Loucy (cell line): ENCODE data around the gene TMCO2.

Experiments used
- H2AFZ ChIP-seq: fragments of 200-600 bp; sonication (generic); 2 replicates; pipeline ENCODE4 v1.6.0; 2016; ENCODE audit warnings: antibody characterized with exemption, mild to moderate bottlenecking, low read length, moderate library complexity
- H3F3A ChIP-seq: fragments of 200-600 bp; 2 replicates; pipeline ENCODE4 v1.6.0; 2016; ENCODE audit warnings: antibody characterized with exemption, low read depth, mild to moderate bottlenecking
- H3K27me3 ChIP-seq: fragments of 200-600 bp; sonication (generic); 2 replicates; pipeline ENCODE4 v1.6.1; 2014; ENCODE audit warnings: low read length, mild to moderate bottlenecking; ENCODE audit not compliant: insufficient read depth, poor library complexity, severe bottlenecking
- H3K36me3 ChIP-seq: fragments of 200-600 bp; sonication (generic); 2 replicates; pipeline ENCODE4 v1.6.1; 2016; ENCODE audit warnings: low read length; ENCODE audit not compliant: insufficient read depth
- H3K4me1 ChIP-seq: fragments of 200-600 bp; sonication (generic); 2 replicates; pipeline ENCODE4 v1.5.1; 2014; ENCODE audit warnings: low read length, mild to moderate bottlenecking; ENCODE audit not compliant: insufficient read depth, poor library complexity, severe bottlenecking
- H3K4me2 ChIP-seq: fragments of 200-600 bp; sonication (generic); 2 replicates; pipeline ENCODE4 v1.6.0; 2014; ENCODE audit warnings: antibody characterized with exemption, low read length, low read depth, mild to moderate bottlenecking; ENCODE audit not compliant: poor library complexity, severe bottlenecking
- H3K4me3 ChIP-seq: fragments of 200-600 bp; sonication (generic); 2 replicates; pipeline ENCODE4 v1.5.1; 2014; ENCODE audit warnings: low read length, mild to moderate bottlenecking, mixed read lengths; ENCODE audit not compliant: poor library complexity, severe bottlenecking
- H3K79me2 ChIP-seq: fragments of 200-600 bp; sonication (generic); 2 replicates; pipeline ENCODE4 v1.6.1; 2014; ENCODE audit warnings: low read length; ENCODE audit not compliant: insufficient read depth
- H3K9ac ChIP-seq: fragments of 200-600 bp; sonication (generic); 2 replicates; pipeline ENCODE4 v1.6.0; 2014; ENCODE audit warnings: mild to moderate bottlenecking, low read depth, low read length, moderate library complexity; ENCODE audit not compliant: poor library complexity, severe bottlenecking
- H3K9me2 ChIP-seq: fragments of 200-600 bp; sonication (generic); replicated peaks from 2 replicates; pipeline ENCODE4 v1.6.1; 2016; ENCODE audit warnings: low read depth, low read length, mixed read lengths
- H3K9me3 ChIP-seq: fragments of 200-600 bp; sonication (generic); 2 replicates; pipeline ENCODE4 v1.6.1; 2014; ENCODE audit warnings: mild to moderate bottlenecking, antibody characterized with exemption, low read length, low read depth; ENCODE audit not compliant: insufficient read depth
- H4K20me1 ChIP-seq: fragments of 200-600 bp; sonication (generic); 2 replicates; pipeline ENCODE4 v1.6.0; 2014; ENCODE audit warnings: antibody characterized with exemption, low read length, mild to moderate bottlenecking; ENCODE audit not compliant: insufficient read depth, poor library complexity, severe bottlenecking
- CTCF ChIP-seq: fragments of 200-600 bp; sonication (generic); conservative IDR thresholded peaks from 2 replicates; pipeline ENCODE4 v1.5.1; 2014; ENCODE audit warnings: mild to moderate bottlenecking, antibody characterized with exemption, low read length
- EZH2phosphoT487 ChIP-seq: fragments of 200-600 bp; IDR thresholded peaks from 2 replicates; pipeline ENCODE4 v1.6.1; 2018; ENCODE audit warnings: antibody characterized with exemption, mild to moderate bottlenecking, moderate library complexity, borderline replicate concordance

The TMCO2 gene

GRCh38 chr1:40257688-40258444 lies 10.1 kb downstream of the TMCO2 start, which contains the start of gene ZMPSTE24:
TSS of gene ZMPSTE24 (plus strand) at chr1:40258236. CDS start at chr1:40258272, 36 bp downstream.
- peak within 1 kb of the TSS; percentile 91 for H2AFZ ChIP-seq
- no peaks in the 10 kb centered on the region for H3K9me2 ChIP-seq
- peaks cover 31% of the 10 kb centered on the region for H3K4me1 ChIP-seq
- peak within 1 kb of the TSS; percentile 94 for H3K9ac ChIP-seq
- TF ChIP-seq CTCF (no peak), EZH2phosphoT487 (no peak)
- no peaks in the 10 kb centered on the region for H3F3A ChIP-seq
- H4K20me1 ChIP-seq, result peaks cover 3% of the 10 kb centered on the region
- H3K79me2 ChIP-seq, result peaks cover 65% of the 10 kb centered on the region
- no peaks in the 10 kb centered on the region for H3K27me3 ChIP-seq
- H3K36me3 ChIP-seq, result no peaks in the 10 kb centered on the region; the same call in 1 of the 2 replicates
- H3K4me3 ChIP-seq, result peak within 1 kb of the TSS; percentile 88
- peak within 1 kb of the TSS; percentile 84 for H3K4me2 ChIP-seq
- no peaks in the 10 kb centered on the region for H3K9me3 ChIP-seq

GRCh38 chr1:40258445-40258769 lies 10.7 kb downstream of the TMCO2 start:
- Histone ChIP-seq H3K79me2 (peaks cover 70% of the 10 kb centered on the region), H2AFZ (peak overlapping the region; percentile 85), H4K20me1 (peaks cover 3% of the 10 kb centered on the region), H3K9ac (peak overlapping the region; percentile 94), H3K36me3 (no peaks in the 10 kb centered on the region; the same call in 1 of the 2 replicates), H3K9me2 (no peaks in the 10 kb centered on the region), H3F3A (no peaks in the 10 kb centered on the region), H3K4me1 (peaks cover 36% of the 10 kb centered on the region), H3K27me3 (no peaks in the 10 kb centered on the region), H3K4me3 (peak overlapping the region; percentile 88), H3K9me3 (no peaks in the 10 kb centered on the region), H3K4me2 (peak overlapping the region; percentile 69)
- no peak for TF ChIP-seq EZH2phosphoT487
- no peak for TF ChIP-seq CTCF

GRCh38 chr1:40264354-40264781 lies 16.6 kb downstream of the TMCO2 start:
- Histone ChIP-seq H3F3A (no peaks in the 10 kb centered on the region), H3K36me3 (peaks cover 19% of the 10 kb centered on the region; the same call in 1 of the 2 replicates), H4K20me1 (peaks cover 6% of the 10 kb centered on the region), H3K9me3 (no peaks in the 10 kb centered on the region), H3K27me3 (no peaks in the 10 kb centered on the region), H2AFZ (no peak overlapping the region), H3K9me2 (no peaks in the 10 kb centered on the region), H3K4me1 (peaks cover 23% of the 10 kb centered on the region), H3K4me3 (no peak overlapping the region), H3K9ac (no peak overlapping the region), H3K79me2 (peaks cover 61% of the 10 kb centered on the region), H3K4me2 (peak overlapping the region; percentile 52)
- TF ChIP-seq EZH2phosphoT487 (no peak), CTCF (no peak)
